CD4-positive, CD25-positive, alpha-beta regulatory T cell (primary cell): ENCODE data around the gene MTHFSD. TPM values are rescaled to one million over a fixed set of nuclear protein-coding genes. Genes with fewer than 3 reads are reported as not detected.

Experiments
- ATAC-seq, 2 donors: fragments of 150-1000 bp; cut with Tn5 transposase; one replicate each; pipeline ENCODE4 v1.10.0; 2021; ENCODE audit warnings: low read depth in 2 of 2, moderate number of reproducible peaks in 2 of 2, moderate library complexity in 1 of 2
- DNase-seq, 3 donors: peaks; one replicate each; pipeline versions ENCODE4 v3.0.0 to v3.0.0-alpha.2; 2012 to 2022; ENCODE audit warnings: mixed read lengths in 1 of 3
- H3K27ac ChIP-seq: one replicate; pipeline ENCODE4 v1.7.0; 2013; ENCODE audit warnings: mild to moderate bottlenecking, low read length; ENCODE audit not compliant: insufficient read depth, poor library complexity, severe bottlenecking
- H3K27me3 ChIP-seq: one replicate; pipeline ENCODE4 v1.7.0; 2013; ENCODE audit warnings: low read length; ENCODE audit not compliant: control insufficient read depth, insufficient read depth
- H3K36me3 ChIP-seq: one replicate; pipeline ENCODE4 v1.7.0; 2013; ENCODE audit warnings: mild to moderate bottlenecking, low read length, moderate library complexity; ENCODE audit not compliant: control insufficient read depth, insufficient read depth
- H3K4me1 ChIP-seq: 2 replicates; pipeline ENCODE4 v1.7.0; 2013; ENCODE audit warnings: mild to moderate bottlenecking, low read length; ENCODE audit not compliant: insufficient read depth, control insufficient read depth, poor library complexity, severe bottlenecking
- H3K4me3 ChIP-seq: one replicate; pipeline ENCODE4 v1.7.0; 2013; ENCODE audit warnings: low read depth, mild to moderate bottlenecking, low read length, moderate library complexity
- H3K9me3 ChIP-seq, 2 experiments: 1 replicate in 1 of 2; 2 replicates in 1 of 2; pipeline ENCODE4 v1.7.0; 2013; ENCODE audit warnings: low read length in 2 of 2, mild to moderate bottlenecking in 1 of 2, moderate library complexity in 1 of 2; ENCODE audit not compliant: control insufficient read depth in 2 of 2
- H3K27ac Mint-ChIP-seq, 3 donors: one replicate each; pipeline ENCODE4 v1.8.0; 2020 to 2022; ENCODE audit warnings: mild to moderate bottlenecking in 3 of 3, mixed read lengths in 3 of 3, moderate library complexity in 2 of 3
- H3K27me3 Mint-ChIP-seq: one replicate; pipeline ENCODE4 v1.8.0; 2022; ENCODE audit warnings: mild to moderate bottlenecking, mixed read lengths
- H3K36me3 Mint-ChIP-seq: one replicate; pipeline ENCODE4 v1.8.0; 2020; ENCODE audit warnings: mixed read lengths
- H3K4me1 Mint-ChIP-seq, 4 donors: one replicate each; pipeline ENCODE4 v1.8.0; 2020 to 2022; ENCODE audit warnings: mixed read lengths in 4 of 4, mild to moderate bottlenecking in 1 of 4
- H3K4me3 Mint-ChIP-seq, 4 donors: one replicate each; pipeline ENCODE4 v1.8.0; 2020 to 2022; ENCODE audit warnings: mild to moderate bottlenecking in 4 of 4, mixed read lengths in 4 of 4, moderate library complexity in 3 of 4
- H3K9me3 Mint-ChIP-seq, 7 donors: one replicate each; pipeline ENCODE4 v1.8.0; 2020 to 2022; ENCODE audit warnings: mixed read lengths in 7 of 7, mild to moderate bottlenecking in 3 of 7, moderate library complexity in 2 of 7
- polyA plus RNA-seq, 4 donors: library from polyadenylated mRNA; unstranded; fragments of 300-500 nt; fragmentation: Illumina TruSeq; gene quantifications; one replicate each; pipeline ENCODE4 v1.2.3, GENCODE V29; 2021
- total RNA-seq: library from RNA; stranded (reverse); gene quantifications from one replicate; pipeline ENCODE4 v1.2.3, GENCODE V29; 2022

MTHFSD gene
- total and polyA plus RNA-seq, 5 donors from 2014 or later = 13.4 to 19.4 (median 16.4) TPM

DNA sequence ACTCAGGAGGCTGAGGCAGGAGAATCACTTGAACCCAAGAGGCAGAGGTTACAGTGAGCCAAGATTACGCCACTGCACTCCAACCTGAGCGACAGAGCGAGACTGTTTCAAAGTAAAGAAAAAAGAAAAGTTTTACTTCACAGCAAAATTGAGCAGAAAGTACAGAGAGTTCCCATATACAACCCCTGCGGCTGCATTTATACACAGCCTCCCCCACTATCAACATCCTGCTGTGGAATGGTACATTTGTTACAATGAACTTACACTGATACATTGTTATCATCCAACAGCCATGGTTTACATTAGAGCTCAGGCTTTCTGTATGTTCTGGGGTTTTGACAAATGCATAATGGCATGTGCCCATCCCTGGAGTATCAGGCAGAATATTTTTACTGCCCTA lies 2.6 kb upstream of the MTHFSD start:
- H3K27me3 ChIP-seq = peaks cover 2% of the 10 kb centered on the region
- Mint-ChIP-seq H3K27me3 (peaks cover 39% of the 10 kb centered on the region), H3K4me3 (peak overlapping the region in 1 of 4 donors; percentile 25), H3K9me3 (peaks cover 0 to 4% (median 0%) of the 10 kb centered on the region in 7 donors), H3K27ac (peak overlapping the region in 1 of 3 donors; percentile 34), H3K4me1 (peaks cover 10 to 26% (median 18%) of the 10 kb centered on the region in 4 donors), H3K36me3 (peaks cover 7% of the 10 kb centered on the region)
- DNase-seq (no peak), ATAC-seq (no peak)
- no peaks in the 10 kb centered on the region for H3K36me3 ChIP-seq
- H3K4me3 ChIP-seq = no peak overlapping the region
- no peaks in the 10 kb centered on the region for H3K9me3 ChIP-seq
- no peak overlapping the region for H3K27ac ChIP-seq
- H3K4me1 ChIP-seq = peaks cover 16% of the 10 kb centered on the region

- H3K27me3 Mint-ChIP-seq = peaks cover 34% of the 10 kb centered on the region
- Histone ChIP-seq H3K9me3 (no peaks in the 10 kb centered on the region), H3K4me1 (peaks cover 16% of the 10 kb centered on the region), H3K4me3 (no peak overlapping the region), H3K27ac (no peak overlapping the region), H3K27me3 (peaks cover 2% of the 10 kb centered on the region), H3K36me3 (peaks cover 4% of the 10 kb centered on the region)
- H3K27ac Mint-ChIP-seq = peak overlapping the region in 1 of 3 donors; percentile 99
- H3K36me3 Mint-ChIP-seq = peaks cover 7% of the 10 kb centered on the region
- peaks cover 0 to 2% (median 0%) of the 10 kb centered on the region in 7 donors for H3K9me3 Mint-ChIP-seq
- H3K4me3 Mint-ChIP-seq = peak overlapping the region in 2 of 4 donors; percentile 57 to 99
- ATAC-seq = no peak
- no peak for DNase-seq
- peaks cover 12 to 29% (median 22%) of the 10 kb centered on the region in 4 donors for H3K4me1 Mint-ChIP-seq
Observed at GRCh38 chr16:86556576-86556975, 1.5 kb upstream of the MTHFSD start.

DNA sequence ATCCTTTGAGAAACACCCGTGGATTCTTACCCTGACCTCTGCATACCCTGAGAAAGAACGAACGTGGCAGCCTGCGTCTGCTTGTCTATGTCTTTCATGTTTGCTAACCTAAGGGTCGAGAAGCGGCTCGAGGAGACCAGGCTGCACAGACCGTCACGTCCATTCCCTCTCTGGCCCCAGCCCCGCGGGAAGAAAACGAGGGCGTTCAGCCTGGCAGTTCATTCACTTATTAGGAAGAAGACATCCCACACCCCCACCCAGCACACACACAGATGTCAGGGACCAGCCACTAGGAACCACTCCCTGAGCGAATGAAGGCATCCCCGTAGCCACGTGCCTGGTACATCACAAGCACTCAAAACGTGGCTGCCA lies 655 bp upstream of the MTHFSD start:
- Histone ChIP-seq H3K4me3 (peak overlapping the region; percentile 82), H3K4me1 (peaks cover 16% of the 10 kb centered on the region), H3K27ac (peak overlapping the region; percentile 89), H3K36me3 (peaks cover 5% of the 10 kb centered on the region), H3K27me3 (no peaks in the 10 kb centered on the region), H3K9me3 (no peaks in the 10 kb centered on the region)
- H3K4me3 Mint-ChIP-seq = peak overlapping the region; percentile 91 to 99 (median 95)
- DNase-seq (no peak), ATAC-seq (no peak)
- H3K4me1 Mint-ChIP-seq = peaks cover 12 to 29% (median 22%) of the 10 kb centered on the region in 4 donors
- H3K27ac Mint-ChIP-seq = peak overlapping the region; percentile 95 to 99 (median 95)
- peaks cover 7% of the 10 kb centered on the region for H3K36me3 Mint-ChIP-seq
- H3K27me3 Mint-ChIP-seq = peaks cover 28% of the 10 kb centered on the region
- peaks cover 0 to 2% (median 0%) of the 10 kb centered on the region in 7 donors for H3K9me3 Mint-ChIP-seq

DNA sequence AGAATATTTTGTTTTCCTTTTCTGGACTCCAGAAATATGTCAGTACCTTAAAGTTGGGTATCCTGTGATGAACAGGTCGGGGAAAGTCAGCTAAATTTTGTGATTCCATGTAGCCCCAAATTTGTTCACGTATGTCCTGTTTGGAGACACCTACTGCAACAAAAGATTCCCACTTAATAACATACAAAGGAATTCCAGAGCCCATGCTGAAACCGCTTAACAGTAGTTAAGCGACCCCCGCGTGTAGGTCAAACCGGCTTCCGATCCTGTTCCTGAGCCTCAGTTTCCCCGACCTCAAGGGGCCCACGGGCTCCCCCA lies 477 bp downstream of the MTHFSD start:
- H3K27me3 Mint-ChIP-seq = peaks cover 22% of the 10 kb centered on the region
- DNase-seq = peak in 1 of 3 donors; percentile 6
- no peaks in the 10 kb centered on the region for H3K27me3 ChIP-seq
- H3K4me3 Mint-ChIP-seq = peak overlapping the region; percentile 91 to 99 (median 95)
- H3K4me1 Mint-ChIP-seq = peaks cover 12 to 32% (median 22%) of the 10 kb centered on the region in 4 donors
- H3K27ac Mint-ChIP-seq = peak overlapping the region; percentile 95 to 99 (median 95)
- peaks cover 0 to 2% (median 0%) of the 10 kb centered on the region in 7 donors for H3K9me3 Mint-ChIP-seq
- ATAC-seq = no peak
- H3K9me3 ChIP-seq = no peaks in the 10 kb centered on the region
- peaks cover 7% of the 10 kb centered on the region for H3K36me3 Mint-ChIP-seq
- H3K4me3 ChIP-seq = peak overlapping the region; percentile 93
- peak overlapping the region; percentile 89 for H3K27ac ChIP-seq
- H3K36me3 ChIP-seq = peaks cover 12% of the 10 kb centered on the region
- H3K4me1 ChIP-seq = peaks cover 16% of the 10 kb centered on the region

GRCh38 chr16:86553356-86553755 lies 1.7 kb downstream of the MTHFSD start:
- H3K27me3 Mint-ChIP-seq = peaks cover 11% of the 10 kb centered on the region
- ATAC-seq (no peak), DNase-seq (no peak)
- H3K4me1 Mint-ChIP-seq = peaks cover 12 to 37% (median 23%) of the 10 kb centered on the region in 4 donors
- H3K4me1 ChIP-seq = peaks cover 16% of the 10 kb centered on the region
- H3K27ac Mint-ChIP-seq = no peak overlapping the region
- no peaks in the 10 kb centered on the region for H3K27me3 ChIP-seq
- peaks cover 14% of the 10 kb centered on the region for H3K36me3 ChIP-seq
- no peak overlapping the region for H3K27ac ChIP-seq
- no peaks in the 10 kb centered on the region for H3K9me3 ChIP-seq
- no peaks in the 10 kb centered on the region for H3K9me3 Mint-ChIP-seq
- H3K4me3 Mint-ChIP-seq = peak overlapping the region in 3 of 4 donors; percentile 86 to 94 (median 91)
- H3K36me3 Mint-ChIP-seq = peaks cover 8% of the 10 kb centered on the region
- H3K4me3 ChIP-seq = no peak overlapping the region

DNA sequence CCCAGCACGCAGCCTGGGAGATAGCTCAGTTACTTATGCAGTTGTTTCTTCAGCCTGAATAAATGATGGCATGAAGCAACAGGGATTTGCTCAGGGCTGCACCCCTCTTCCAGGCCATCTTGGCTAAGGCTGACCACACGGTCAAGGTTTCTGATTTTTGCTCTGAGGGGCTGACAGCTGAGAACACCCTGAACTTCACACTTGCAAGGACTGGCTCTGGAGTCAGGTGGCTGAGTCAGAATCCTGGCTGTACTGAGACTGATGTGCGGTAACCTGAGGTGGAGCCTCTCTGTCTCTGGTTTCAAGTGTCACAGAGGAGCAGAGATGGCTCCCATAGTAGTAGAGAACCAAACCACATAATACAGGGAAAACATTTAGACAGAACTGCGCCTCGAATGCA lies 4.8 kb downstream of the MTHFSD start:
- peaks cover 18% of the 10 kb centered on the region for H3K36me3 Mint-ChIP-seq
- Histone ChIP-seq H3K4me3 (no peak overlapping the region), H3K36me3 (peaks cover 39% of the 10 kb centered on the region), H3K27me3 (no peaks in the 10 kb centered on the region), H3K9me3 (no peaks in the 10 kb centered on the region), H3K4me1 (peaks cover 11% of the 10 kb centered on the region), H3K27ac (no peak overlapping the region)
- H3K27ac Mint-ChIP-seq = peak overlapping the region in 1 of 3 donors; percentile 34
- DNase-seq = no peak
- peaks cover 12 to 32% (median 21%) of the 10 kb centered on the region in 4 donors for H3K4me1 Mint-ChIP-seq
- no peaks in the 10 kb centered on the region for H3K9me3 Mint-ChIP-seq
- H3K4me3 Mint-ChIP-seq = no peak overlapping the region
- no peak for ATAC-seq
- H3K27me3 Mint-ChIP-seq = peaks cover 4% of the 10 kb centered on the region

- Histone ChIP-seq H3K27me3 (no peaks in the 10 kb centered on the region), H3K27ac (no peak overlapping the region), H3K36me3 (peaks cover 42% of the 10 kb centered on the region), H3K4me1 (peaks cover 10% of the 10 kb centered on the region), H3K4me3 (no peak overlapping the region), H3K9me3 (no peaks in the 10 kb centered on the region)
- peaks cover 15 to 28% (median 19%) of the 10 kb centered on the region in 4 donors for H3K4me1 Mint-ChIP-seq
- ATAC-seq (no peak), DNase-seq (no peak)
- no peak overlapping the region for H3K4me3 Mint-ChIP-seq
- no peaks in the 10 kb centered on the region for H3K9me3 Mint-ChIP-seq
- peaks cover 20% of the 10 kb centered on the region for H3K36me3 Mint-ChIP-seq
- H3K27me3 Mint-ChIP-seq = peaks cover under 1% of the 10 kb centered on the region
- no peak overlapping the region for H3K27ac Mint-ChIP-seq
Observed at GRCh38 chr16:86549893-86550190, 5.2 kb downstream of the MTHFSD start.

GRCh38 chr16:86549076-86549892 lies 5.8 kb downstream of the MTHFSD start:
- Mint-ChIP-seq H3K27ac (peak overlapping the region in 1 of 3 donors; percentile 11), H3K4me3 (no peak overlapping the region), H3K4me1 (peaks cover 13 to 23% (median 18%) of the 10 kb centered on the region in 4 donors), H3K27me3 (no peaks in the 10 kb centered on the region), H3K9me3 (no peaks in the 10 kb centered on the region), H3K36me3 (peaks cover 24% of the 10 kb centered on the region)
- no peaks in the 10 kb centered on the region for H3K27me3 ChIP-seq
- peak in 1 of 3 donors; percentile 33 for DNase-seq
- no peaks in the 10 kb centered on the region for H3K9me3 ChIP-seq
- no peak overlapping the region for H3K4me3 ChIP-seq
- peaks cover 44% of the 10 kb centered on the region for H3K36me3 ChIP-seq
- ATAC-seq = peak; percentile 36 to 46
- H3K27ac ChIP-seq = no peak overlapping the region
- peaks cover 4% of the 10 kb centered on the region for H3K4me1 ChIP-seq
